H9 (cell line): ENCODE measurements around the gene IFFO2. TPM values are rescaled to one million over a fixed set of nuclear protein-coding genes. Genes with fewer than 3 reads are reported as not detected.

Source experiments
- DNase-seq: peaks from one replicate; pipeline ENCODE4 v3.0.0-alpha.2; 2017
- H2AFZ ChIP-seq: one replicate; pipeline ENCODE4 v1.6.1; 2013; ENCODE audit warnings: mild to moderate bottlenecking, low read length, control low read depth, moderate library complexity
- H2AK5ac ChIP-seq: 2 replicates; pipeline ENCODE4 v1.6.1; 2013; ENCODE audit warnings: low read length, control low read depth, mixed read lengths; ENCODE audit not compliant: insufficient read length
- H2BK120ac ChIP-seq: one replicate; pipeline ENCODE4 v1.6.1; 2013; ENCODE audit warnings: low read depth, mild to moderate bottlenecking, low read length, control low read depth, inconsistent platforms; ENCODE audit not compliant: poor library complexity, severe bottlenecking
- H2BK12ac ChIP-seq: 2 replicates; pipeline ENCODE4 v1.6.1; 2013; ENCODE audit warnings: low read length, control low read depth, mixed read lengths, low read depth; ENCODE audit not compliant: insufficient read length
- H2BK15ac ChIP-seq: 2 replicates; pipeline ENCODE4 v1.6.1; 2013; ENCODE audit warnings: low read depth, low read length, control low read depth
- H2BK20ac ChIP-seq: one replicate; pipeline ENCODE4 v1.6.1; 2013; ENCODE audit warnings: low read depth, mild to moderate bottlenecking, low read length, control low read depth, inconsistent platforms; ENCODE audit not compliant: poor library complexity, severe bottlenecking
- H2BK5ac ChIP-seq: 2 replicates; pipeline ENCODE4 v1.6.1; 2013; ENCODE audit warnings: low read length, control low read depth, mixed read lengths; ENCODE audit not compliant: insufficient read length
- H3K14ac ChIP-seq: 2 replicates; pipeline ENCODE4 v1.6.1; 2013; ENCODE audit warnings: low read length, control low read depth; ENCODE audit not compliant: insufficient read depth
- H3K18ac ChIP-seq: 2 replicates; pipeline ENCODE4 v1.6.1; 2013; ENCODE audit warnings: low read depth, mild to moderate bottlenecking, mixed read lengths, low read length, control low read depth; ENCODE audit not compliant: insufficient read length
- H3K23ac ChIP-seq: 2 replicates; pipeline ENCODE4 v1.6.1; 2013; ENCODE audit warnings: low read length, control low read depth, mixed read lengths, low read depth; ENCODE audit not compliant: insufficient read length
- H3K23me2 ChIP-seq: 2 replicates; pipeline ENCODE4 v1.6.1; 2013; ENCODE audit warnings: low read depth, mild to moderate bottlenecking, mixed read lengths, low read length, control low read depth; ENCODE audit not compliant: insufficient read length, poor library complexity, severe bottlenecking
- H3K27ac ChIP-seq: 2 replicates; pipeline ENCODE4 v1.5.1; 2013; ENCODE audit warnings: low read length, control low read depth, mixed read lengths, low read depth; ENCODE audit not compliant: insufficient read length
- H3K27me3 ChIP-seq: 2 replicates; pipeline ENCODE4 v1.6.1; 2013; ENCODE audit warnings: low read length, control low read depth, inconsistent platforms; ENCODE audit not compliant: insufficient read depth
- H3K4ac ChIP-seq: 2 replicates; pipeline ENCODE4 v1.6.1; 2013; ENCODE audit warnings: low read depth, mild to moderate bottlenecking, control low read depth, inconsistent platforms, low read length, moderate library complexity
- H3K4me1 ChIP-seq: 2 replicates; pipeline ENCODE4 v1.6.1; 2013; ENCODE audit warnings: low read length, control low read depth, inconsistent platforms; ENCODE audit not compliant: insufficient read depth
- H3K4me2 ChIP-seq: 2 replicates; pipeline ENCODE4 v1.6.1; 2013; ENCODE audit warnings: low read length, control low read depth, mixed read lengths; ENCODE audit not compliant: insufficient read length, insufficient read depth
- H3K56ac ChIP-seq: 2 replicates; pipeline ENCODE4 v1.6.1; 2013; ENCODE audit warnings: low read depth, mild to moderate bottlenecking, mixed read lengths, low read length, control low read depth; ENCODE audit not compliant: insufficient read length
- H3K79me1 ChIP-seq: 2 replicates; pipeline ENCODE4 v1.6.1; 2013; ENCODE audit warnings: low read depth, mild to moderate bottlenecking, moderate library complexity, low read length, control low read depth, inconsistent platforms; ENCODE audit not compliant: insufficient read depth, poor library complexity, severe bottlenecking
- H3K79me2 ChIP-seq: 2 replicates; pipeline ENCODE4 v1.6.1; 2013; ENCODE audit warnings: low read length, control low read depth, inconsistent platforms; ENCODE audit not compliant: insufficient read depth
- H3K9ac ChIP-seq: 2 replicates; pipeline ENCODE4 v1.6.1; 2013; ENCODE audit warnings: low read length, control low read depth, mixed read lengths; ENCODE audit not compliant: insufficient read length; ENCODE audit errors: extremely low read depth
- H3K9me3 ChIP-seq: one replicate; pipeline ENCODE4 v1.6.1; 2013; ENCODE audit warnings: low read depth, low read length, inconsistent platforms; ENCODE audit not compliant: control insufficient read depth
- H3T11ph ChIP-seq: one replicate; pipeline ENCODE4 v1.6.1; 2013; ENCODE audit warnings: mild to moderate bottlenecking, low read length, control low read depth, inconsistent platforms
- H4K20me1 ChIP-seq: one replicate; pipeline ENCODE4 v1.6.1; 2013; ENCODE audit not compliant: control insufficient read depth, insufficient read length, insufficient read depth
- H4K5ac ChIP-seq: 2 replicates; pipeline ENCODE4 v1.6.1; 2013; ENCODE audit warnings: low read depth, mild to moderate bottlenecking, mixed read lengths, low read length, control low read depth; ENCODE audit not compliant: insufficient read length
- H4K8ac ChIP-seq: replicated peaks from 2 replicates; pipeline ENCODE4 v1.6.1; 2013; ENCODE audit warnings: low read length, control low read depth, mixed read lengths, low read depth; ENCODE audit not compliant: insufficient read length
- H4K91ac ChIP-seq: 2 replicates; pipeline ENCODE4 v1.6.1; 2013; ENCODE audit warnings: low read depth, mild to moderate bottlenecking, moderate library complexity, mixed read lengths, low read length, control low read depth; ENCODE audit not compliant: insufficient read length
- H3K27ac Mint-ChIP-seq, 3 experiments: 2 replicates in 2 of 3; 3 replicates in 1 of 3; pipeline ENCODE4 v1.8.0; 2020 to 2021; ENCODE audit warnings: mixed read lengths in 3 of 3, mild to moderate bottlenecking in 1 of 3, moderate library complexity in 1 of 3
- H3K27me3 Mint-ChIP-seq: 2 replicates; pipeline ENCODE4 v1.8.0; 2021; ENCODE audit warnings: low read depth, mild to moderate bottlenecking, moderate library complexity, mixed read lengths
- H3K36me3 Mint-ChIP-seq, 3 experiments: 2 replicates in 2 of 3; 3 replicates in 1 of 3; pipeline ENCODE4 v1.8.0; 2020 to 2021; ENCODE audit warnings: low read depth in 3 of 3, mixed read lengths in 3 of 3; ENCODE audit not compliant: insufficient read depth in 1 of 3
- H3K4me1 Mint-ChIP-seq, 2 experiments: 2 replicates each; pipeline ENCODE4 v1.8.0; 2020; ENCODE audit warnings: mixed read lengths in 2 of 2
- H3K4me3 Mint-ChIP-seq, 2 experiments: 2 replicates in 1 of 2; 3 replicates in 1 of 2; pipeline ENCODE4 v1.8.0; 2020 to 2021; ENCODE audit warnings: mild to moderate bottlenecking in 2 of 2, mixed read lengths in 2 of 2, moderate library complexity in 1 of 2
- H3K9me3 Mint-ChIP-seq, 2 experiments: 2 replicates in 1 of 2; 3 replicates in 1 of 2; pipeline ENCODE4 v1.8.0; 2020; ENCODE audit warnings: mild to moderate bottlenecking in 2 of 2, mixed read lengths in 2 of 2, moderate library complexity in 1 of 2
- WGBS: extraction: QIAGEN DNeasy Blood & Tissue Kit; methylation state at CpG from one replicate; pipeline ENCODE4 v1.1.7; 2013; ENCODE audit warnings: missing lambda C conversion rate, low lambda C conversion rate, mixed read lengths; ENCODE audit not compliant: insufficient read length; ENCODE audit errors: extremely low coverage; 5-methylcytosine and 5-hydroxymethylcytosine counted together
- total RNA-seq: library from RNA; stranded (reverse); gene quantifications from 2 replicates; pipeline ENCODE4 v1.2.1, GENCODE V29; 2021
- TF ChIP-seq, protein P1 (sequence below): fragments of 200-600 bp; sonication (generic); conservative IDR thresholded peaks from 3 replicates; pipeline ENCODE4 v1.8.0; 2021; ENCODE audit warnings: antibody characterized with exemption, mild to moderate bottlenecking

The IFFO2 gene
- total RNA-seq, 1 experiment from 2014 or later = 3.6 TPM

DNA sequence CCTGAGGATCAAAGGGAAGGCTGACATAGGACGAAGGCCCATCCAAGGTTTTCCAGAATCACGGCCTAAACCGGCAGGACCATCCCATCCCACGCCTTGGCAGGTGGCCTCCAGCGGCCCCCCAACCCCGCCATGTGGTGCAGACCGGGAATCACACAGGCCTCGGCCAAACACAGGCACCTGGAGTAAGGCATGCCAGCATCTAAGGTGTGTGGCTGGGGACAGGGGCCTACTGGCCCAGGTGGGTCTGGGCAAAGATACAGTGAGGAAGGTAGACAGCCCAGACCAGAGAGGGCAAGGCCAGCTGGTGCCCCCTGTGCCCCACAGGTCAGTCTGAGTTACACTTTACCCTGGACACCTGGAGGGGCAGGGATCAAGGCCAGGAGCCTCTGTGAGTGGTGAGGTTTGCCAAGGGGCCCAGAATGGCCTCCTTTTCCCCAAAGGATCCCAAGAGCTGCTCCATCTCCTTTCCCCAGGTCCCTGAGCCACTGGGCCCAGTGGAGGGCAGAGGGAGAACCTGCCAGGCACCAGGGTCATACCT is 84.3 kb downstream of the IFFO2 start:
- H2AFZ ChIP-seq = no peak overlapping the region
- no peak overlapping the region for H3K4me2 ChIP-seq
- H3K9me3 Mint-ChIP-seq = no peaks in the 10 kb centered on the region
- peaks cover 0 to 5% (median 0%) of the 10 kb centered on the region in 3 experiments; a peak in 3 of 7 replicates for H3K36me3 Mint-ChIP-seq
- H3K18ac ChIP-seq = no peak overlapping the region
- H3T11ph ChIP-seq = no peak overlapping the region
- H3K27me3 ChIP-seq = no peaks in the 10 kb centered on the region
- no peak overlapping the region for H2BK15ac ChIP-seq
- no peaks in the 10 kb centered on the region for H4K20me1 ChIP-seq
- no peak overlapping the region; a peak in 1 of 7 replicates for H3K27ac Mint-ChIP-seq
- no peak overlapping the region for H2BK12ac ChIP-seq
- WGBS = no CpG with 5 or more reads among the region's 8 CpGs
- H3K27ac ChIP-seq = no peak overlapping the region
- H3K23ac ChIP-seq = no peak overlapping the region
- H4K8ac ChIP-seq = no peak overlapping the region
- H3K56ac ChIP-seq = no peak overlapping the region
- H3K9me3 ChIP-seq = no peaks in the 10 kb centered on the region
- no peak overlapping the region for H2BK120ac ChIP-seq
- H3K4me1 Mint-ChIP-seq = peaks cover 4 to 8% of the 10 kb centered on the region in 2 experiments
- H3K23me2 ChIP-seq = no peaks in the 10 kb centered on the region
- H4K91ac ChIP-seq = no peak overlapping the region
- H3K4ac ChIP-seq = no peak overlapping the region
- H4K5ac ChIP-seq = no peak overlapping the region
- H3K4me3 Mint-ChIP-seq = no peak overlapping the region
- H3K79me1 ChIP-seq = no peaks in the 10 kb centered on the region
- no peak for DNase-seq
- H2BK5ac ChIP-seq = no peak overlapping the region
- H3K9ac ChIP-seq = no peak overlapping the region
- no peaks in the 10 kb centered on the region for H3K79me2 ChIP-seq
- H3K14ac ChIP-seq = no peak overlapping the region
- H3K27me3 Mint-ChIP-seq = no peaks in the 10 kb centered on the region
- no peak overlapping the region for H2AK5ac ChIP-seq
- no peak overlapping the region for H2BK20ac ChIP-seq
- TF ChIP-seq, protein P1, sequence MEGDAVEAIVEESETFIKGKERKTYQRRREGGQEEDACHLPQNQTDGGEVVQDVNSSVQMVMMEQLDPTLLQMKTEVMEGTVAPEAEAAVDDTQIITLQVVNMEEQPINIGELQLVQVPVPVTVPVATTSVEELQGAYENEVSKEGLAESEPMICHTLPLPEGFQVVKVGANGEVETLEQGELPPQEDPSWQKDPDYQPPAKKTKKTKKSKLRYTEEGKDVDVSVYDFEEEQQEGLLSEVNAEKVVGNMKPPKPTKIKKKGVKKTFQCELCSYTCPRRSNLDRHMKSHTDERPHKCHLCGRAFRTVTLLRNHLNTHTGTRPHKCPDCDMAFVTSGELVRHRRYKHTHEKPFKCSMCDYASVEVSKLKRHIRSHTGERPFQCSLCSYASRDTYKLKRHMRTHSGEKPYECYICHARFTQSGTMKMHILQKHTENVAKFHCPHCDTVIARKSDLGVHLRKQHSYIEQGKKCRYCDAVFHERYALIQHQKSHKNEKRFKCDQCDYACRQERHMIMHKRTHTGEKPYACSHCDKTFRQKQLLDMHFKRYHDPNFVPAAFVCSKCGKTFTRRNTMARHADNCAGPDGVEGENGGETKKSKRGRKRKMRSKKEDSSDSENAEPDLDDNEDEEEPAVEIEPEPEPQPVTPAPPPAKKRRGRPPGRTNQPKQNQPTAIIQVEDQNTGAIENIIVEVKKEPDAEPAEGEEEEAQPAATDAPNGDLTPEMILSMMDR = no peak
- no peaks in the 10 kb centered on the region for H3K4me1 ChIP-seq
